Osteocyte (in vitro differentiated cells): ENCODE results near the gene ACBD4. TPM values are rescaled to one million over a fixed set of nuclear protein-coding genes. Genes with fewer than 3 reads are reported as not detected.

Source experiments
- DNase-seq: peaks from one replicate; pipeline ENCODE4 v3.0.0; 2021; ENCODE audit warnings: mixed read lengths; ENCODE audit not compliant: unreplicated experiment; ENCODE audit errors: extremely low spot score
- H3K27ac Mint-ChIP-seq: one replicate; pipeline ENCODE4 v1.8.0; 2021; ENCODE audit warnings: mild to moderate bottlenecking, mixed read lengths; ENCODE audit not compliant: unreplicated experiment
- H3K27me3 Mint-ChIP-seq: one replicate; pipeline ENCODE4 v1.8.0; 2021; ENCODE audit warnings: mixed read lengths; ENCODE audit not compliant: unreplicated experiment
- H3K36me3 Mint-ChIP-seq: one replicate; pipeline ENCODE4 v1.8.0; 2021; ENCODE audit warnings: mixed read lengths; ENCODE audit not compliant: unreplicated experiment
- H3K4me1 Mint-ChIP-seq: one replicate; pipeline ENCODE4 v1.8.0; 2021; ENCODE audit warnings: mixed read lengths; ENCODE audit not compliant: unreplicated experiment
- H3K4me3 Mint-ChIP-seq: one replicate; pipeline ENCODE4 v1.8.0; 2021; ENCODE audit warnings: mild to moderate bottlenecking, moderate library complexity, mixed read lengths; ENCODE audit not compliant: unreplicated experiment
- H3K9me3 Mint-ChIP-seq: one replicate; pipeline ENCODE4 v1.8.0; 2021; ENCODE audit warnings: mixed read lengths; ENCODE audit not compliant: unreplicated experiment
- CTCF ChIP-seq: fragments of 200-600 bp; sonication (generic); IDR thresholded peaks from 2 replicates; pipeline ENCODE4 v1.5.0; 2021; ENCODE audit warnings: antibody characterized with exemption, mild to moderate bottlenecking, moderate library complexity
- total RNA-seq: library from RNA; stranded (reverse); gene quantifications from 2 replicates; pipeline ENCODE4 v1.2.1, GENCODE V29; 2021

ACBD4 gene
- total RNA-seq, 1 donor from 2014 or later = 8.1 TPM

- Mint-ChIP-seq H3K4me1 (peaks cover 65% of the 10 kb centered on the region), H3K27ac (peak overlapping the region; percentile 57), H3K9me3 (no peaks in the 10 kb centered on the region), H3K27me3 (no peaks in the 10 kb centered on the region), H3K36me3 (peaks cover 30% of the 10 kb centered on the region), H3K4me3 (no peak overlapping the region)
- DNase-seq = no peak
- no peak for TF ChIP-seq CTCF
Observed at GRCh38 chr17:45088741-45089140, 46.7 kb upstream of the ACBD4 start.

GRCh38 chr17:45090711-45091110, 44.8 kb upstream of the ACBD4 start:
- Mint-ChIP-seq H3K27ac (peak overlapping the region; percentile 99), H3K9me3 (no peaks in the 10 kb centered on the region), H3K4me1 (peaks cover 68% of the 10 kb centered on the region), H3K27me3 (no peaks in the 10 kb centered on the region), H3K4me3 (peak overlapping the region; percentile 23), H3K36me3 (peaks cover 30% of the 10 kb centered on the region)
- no peak for TF ChIP-seq CTCF
- DNase-seq = no peak

GRCh38 chr17:45091778-45092425, 43.6 kb upstream of the ACBD4 start:
- Mint-ChIP-seq H3K4me1 (peaks cover 70% of the 10 kb centered on the region), H3K4me3 (no peak overlapping the region), H3K9me3 (no peaks in the 10 kb centered on the region), H3K27me3 (no peaks in the 10 kb centered on the region), H3K36me3 (peaks cover 35% of the 10 kb centered on the region), H3K27ac (peak overlapping the region; percentile 99)
- TF ChIP-seq CTCF = no peak
- DNase-seq = no peak

- Mint-ChIP-seq H3K4me3 (peak overlapping the region; percentile 51), H3K36me3 (peaks cover 43% of the 10 kb centered on the region), H3K4me1 (peaks cover 59% of the 10 kb centered on the region), H3K9me3 (no peaks in the 10 kb centered on the region), H3K27me3 (no peaks in the 10 kb centered on the region), H3K27ac (peak overlapping the region; percentile 99)
- TF ChIP-seq CTCF = no peak
- DNase-seq = peak; percentile 93
Observed at GRCh38 chr17:45092911-45093430, 42.5 kb upstream of the ACBD4 start.

- Mint-ChIP-seq H3K36me3 (peaks cover 46% of the 10 kb centered on the region), H3K4me1 (peaks cover 56% of the 10 kb centered on the region), H3K9me3 (no peaks in the 10 kb centered on the region), H3K27me3 (no peaks in the 10 kb centered on the region), H3K27ac (peak overlapping the region; percentile 99), H3K4me3 (no peak overlapping the region)
- no peak for TF ChIP-seq CTCF
- no peak for DNase-seq
Observed at GRCh38 chr17:45093444-45094110, 41.9 kb upstream of the ACBD4 start.
